CD4-positive, alpha-beta T cell treated with Interleukin-21 for 1 hour (primary cell): ENCODE measurements around the gene IFT43.

Source experiments
- DNase-seq: peaks from one replicate; pipeline ENCODE4 v3.0.0-alpha.2; 2020

IFT43 gene

GRCh38 chr14:76083796-76084765, 98.5 kb downstream of the IFT43 start:
- no peak for DNase-seq

GRCh38 chr14:76085358-76085757, 99.8 kb downstream of the IFT43 start:
- DNase-seq = no peak

GRCh38 chr14:76086636-76087035, 101.1 kb downstream of the IFT43 start:
- DNase-seq = no peak

GRCh38 chr14:76088326-76088725, 102.8 kb downstream of the IFT43 start:
- DNase-seq = no peak

DNA sequence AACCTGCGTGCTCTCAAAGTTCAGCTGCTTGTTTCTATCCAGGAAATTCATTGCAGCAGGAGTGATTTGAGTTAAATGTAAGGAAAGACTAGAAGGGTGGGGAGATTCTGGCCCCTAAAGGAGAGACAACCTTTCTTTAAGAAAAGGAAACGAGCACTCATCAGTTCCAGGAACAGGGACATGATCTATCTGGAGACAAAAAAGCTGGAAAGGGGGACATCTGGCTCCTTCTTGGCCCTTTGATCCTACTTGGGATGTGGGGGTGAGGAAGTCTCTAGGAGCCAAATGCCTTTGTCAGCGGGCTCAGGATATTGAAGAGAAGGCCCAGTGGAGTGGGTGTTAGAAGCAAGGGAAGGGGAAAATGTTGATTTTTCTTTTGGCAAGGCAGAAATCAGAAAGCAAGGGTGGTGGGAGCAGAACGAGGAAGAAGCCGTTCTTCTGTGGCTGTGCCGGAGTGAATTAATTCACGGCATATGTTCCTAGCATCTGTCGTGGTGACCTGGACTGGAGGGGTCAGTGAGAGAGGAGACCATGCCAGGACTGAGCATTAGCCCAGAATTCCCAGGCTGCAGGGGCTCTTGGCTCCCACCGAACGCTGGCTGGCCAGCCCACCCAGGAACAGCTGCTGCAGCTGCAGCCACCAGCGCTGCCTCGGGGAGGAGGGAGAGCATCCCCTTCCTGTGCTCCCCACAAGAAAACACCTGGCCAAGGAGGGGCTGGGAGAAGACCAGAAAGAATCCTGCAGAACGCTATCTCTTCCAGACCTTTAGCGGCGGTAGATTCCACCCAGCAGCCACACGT, 103.4 kb downstream of the IFT43 start:
- DNase-seq = no peak

- DNase-seq = no peak
Observed at GRCh38 chr14:76089575-76089974, 104.0 kb downstream of the IFT43 start.

DNA sequence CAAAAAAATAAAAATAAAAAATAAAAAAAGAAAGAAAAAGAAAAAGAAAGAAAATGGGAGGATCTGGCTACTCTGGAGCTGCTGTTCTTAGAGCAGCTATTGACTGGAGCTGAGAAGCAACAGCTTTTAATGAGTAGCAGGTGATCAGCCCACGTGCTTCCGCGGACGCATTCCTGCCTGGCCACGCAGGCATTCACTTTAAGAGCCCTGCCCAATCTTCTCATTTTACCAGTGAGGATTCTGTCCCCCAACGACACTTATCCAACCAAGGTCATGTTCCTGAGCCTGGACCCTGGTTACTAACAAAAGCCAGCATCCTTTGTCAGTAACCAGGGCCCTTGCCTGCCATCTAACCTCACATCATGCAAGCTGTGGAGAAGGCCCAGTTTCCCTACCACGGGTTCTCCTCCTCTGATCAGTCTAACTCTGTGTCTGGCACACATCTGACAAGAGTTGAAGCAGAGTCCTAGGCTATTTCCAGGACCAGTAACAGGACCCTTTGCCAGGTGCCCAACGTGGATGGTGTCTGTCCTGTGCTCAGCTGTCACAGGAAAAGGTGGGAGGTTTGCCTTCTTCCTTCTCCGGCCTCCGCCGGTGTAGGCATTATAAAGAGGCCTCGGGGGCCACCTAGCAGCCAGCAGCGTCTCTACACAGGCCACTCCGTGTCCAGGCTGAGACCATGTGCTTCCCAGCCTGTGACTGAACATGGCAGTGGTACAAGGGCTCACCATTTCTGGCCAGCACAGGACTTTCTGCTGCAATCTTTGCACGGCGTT, 105.2 kb downstream of the IFT43 start:
- DNase-seq = no peak

DNA sequence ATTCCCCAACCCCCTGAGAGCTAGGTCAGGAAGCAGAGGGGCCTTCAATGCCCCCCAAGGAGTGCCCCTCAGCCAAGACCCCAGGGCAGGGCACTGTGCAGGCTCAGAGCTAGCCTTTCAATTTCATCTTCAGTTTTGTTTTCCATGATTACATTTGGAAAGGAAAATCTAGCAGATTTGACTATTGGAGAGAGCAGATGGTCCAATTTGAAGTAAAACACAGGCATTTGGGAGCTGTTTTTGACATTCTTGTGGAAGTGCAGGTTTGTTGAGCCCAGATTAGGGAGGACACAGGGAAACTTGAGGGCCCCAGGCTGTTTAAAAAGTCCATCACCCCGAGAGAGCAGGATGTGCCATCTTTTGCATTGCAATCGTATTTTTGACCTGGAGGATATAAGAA, 107.5 kb downstream of the IFT43 start:
- DNase-seq = no peak

DNA sequence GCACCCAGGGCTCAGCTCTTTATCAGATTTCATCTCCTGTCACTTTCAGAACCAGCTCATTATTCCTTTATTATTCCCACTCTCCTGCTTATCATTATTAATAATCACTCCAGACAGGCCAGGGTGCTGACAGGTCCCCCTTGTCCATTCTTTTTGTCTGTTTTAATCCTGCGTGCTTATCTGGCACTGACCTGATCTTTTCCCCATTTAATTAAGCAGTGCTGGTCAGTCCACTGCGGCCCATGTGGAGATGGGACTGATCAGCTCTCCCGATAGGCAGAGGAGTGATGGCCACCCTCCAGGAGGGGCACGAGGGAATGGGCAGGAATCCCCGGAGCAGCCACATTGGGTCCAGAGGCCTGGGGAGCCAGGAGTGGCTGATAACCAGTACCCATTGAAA, 110.7 kb downstream of the IFT43 start:
- DNase-seq = no peak

DNA sequence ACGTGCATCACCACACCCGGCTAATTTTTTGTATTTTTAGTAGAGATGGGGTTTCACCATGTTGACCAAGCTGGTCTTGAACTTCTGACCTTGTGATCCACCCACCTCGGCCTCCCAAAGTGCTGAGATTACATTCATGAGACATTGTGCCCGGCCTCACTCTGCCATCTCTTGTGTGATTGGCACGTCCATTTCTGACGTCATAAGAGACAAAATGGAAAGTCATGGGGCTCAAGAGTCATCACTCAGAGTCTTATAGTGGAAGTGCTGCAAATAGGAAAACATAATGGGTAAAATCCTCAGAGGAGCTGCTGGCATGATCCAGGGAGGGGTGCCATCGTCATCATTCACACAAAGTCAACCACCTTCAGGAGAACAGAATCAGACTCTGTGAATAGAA, 112.0 kb downstream of the IFT43 start:
- DNase-seq = no peak

DNA sequence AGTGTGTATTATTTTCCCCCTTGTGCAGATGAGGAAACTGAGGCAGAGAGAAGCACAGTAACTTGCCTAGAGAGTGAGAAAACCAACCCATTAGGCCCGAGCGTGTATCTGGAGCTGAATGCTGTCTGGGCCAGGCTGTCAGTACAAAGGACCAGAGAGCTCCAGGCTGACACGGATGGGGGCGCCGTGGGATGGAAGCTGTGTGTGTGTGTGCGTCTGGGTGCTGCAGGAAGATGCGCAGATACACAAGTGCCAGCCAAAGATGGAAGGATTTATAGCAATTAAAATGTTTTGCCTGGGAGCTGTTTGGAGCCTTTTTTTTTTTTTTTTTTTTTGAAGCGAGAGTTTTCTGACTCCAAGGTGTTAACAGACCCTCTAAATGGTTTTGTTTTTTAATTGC, 112.5 kb downstream of the IFT43 start:
- no peak for DNase-seq

- no peak for DNase-seq
Observed at GRCh38 chr14:76098916-76099675, 113.5 kb downstream of the IFT43 start.

DNA sequence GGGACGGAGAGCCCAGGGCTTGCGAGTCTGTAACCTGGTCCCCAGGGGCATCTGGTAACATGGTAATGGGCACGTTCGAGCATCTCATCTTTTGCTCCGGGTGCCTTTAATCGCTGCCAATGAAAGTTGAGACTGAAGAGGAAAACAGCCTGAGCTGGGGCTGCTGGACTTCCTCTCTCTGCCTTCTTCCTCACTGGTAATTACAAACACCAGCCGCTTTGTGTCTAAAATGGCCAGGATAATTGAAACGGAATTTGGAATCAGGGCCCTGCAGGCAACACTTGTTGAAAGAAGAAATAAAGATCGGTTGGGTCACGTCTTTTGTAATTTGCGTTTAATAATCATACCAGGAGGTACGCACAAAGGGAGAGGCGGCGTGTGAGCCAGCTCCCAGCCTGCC, 114.7 kb downstream of the IFT43 start:
- no peak for DNase-seq

- DNase-seq = no peak
Observed at GRCh38 chr14:76101391-76102379, 116.1 kb downstream of the IFT43 start.

DNA sequence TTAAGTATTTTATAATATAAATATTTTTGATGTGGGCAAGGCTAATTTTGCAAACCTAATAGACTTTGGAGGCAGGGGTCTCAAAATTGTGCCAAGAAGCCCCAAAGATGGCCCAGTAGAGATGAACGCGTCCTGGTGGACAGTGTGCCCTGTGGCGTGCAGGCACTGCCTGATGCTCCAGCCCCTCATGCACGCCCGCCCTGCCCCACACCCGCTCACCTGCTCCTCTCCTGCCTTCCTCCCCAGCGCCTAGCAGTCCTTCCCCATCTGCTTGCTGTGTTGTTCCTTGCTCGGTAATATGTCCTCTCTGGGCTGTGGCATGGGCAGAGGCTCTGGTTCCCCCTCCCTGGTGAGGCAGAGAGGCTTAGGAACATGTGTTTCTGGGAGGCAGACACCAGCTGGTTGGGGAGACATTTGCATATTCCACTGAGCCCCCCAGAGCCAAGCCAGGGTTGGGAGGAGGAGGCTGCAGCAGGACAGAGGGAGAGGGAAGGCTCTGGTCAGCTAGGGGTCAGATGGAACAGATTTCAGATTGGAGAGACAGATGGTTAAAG, 119.3 kb downstream of the IFT43 start:
- DNase-seq = no peak

- no peak for DNase-seq
Observed at GRCh38 chr14:76106188-76106587, 120.6 kb downstream of the IFT43 start.

GRCh38 chr14:76109087-76109880, 123.7 kb downstream of the IFT43 start:
- DNase-seq = no peak

- no peak for DNase-seq
Observed at GRCh38 chr14:76112889-76113624, 127.5 kb downstream of the IFT43 start.

DNA sequence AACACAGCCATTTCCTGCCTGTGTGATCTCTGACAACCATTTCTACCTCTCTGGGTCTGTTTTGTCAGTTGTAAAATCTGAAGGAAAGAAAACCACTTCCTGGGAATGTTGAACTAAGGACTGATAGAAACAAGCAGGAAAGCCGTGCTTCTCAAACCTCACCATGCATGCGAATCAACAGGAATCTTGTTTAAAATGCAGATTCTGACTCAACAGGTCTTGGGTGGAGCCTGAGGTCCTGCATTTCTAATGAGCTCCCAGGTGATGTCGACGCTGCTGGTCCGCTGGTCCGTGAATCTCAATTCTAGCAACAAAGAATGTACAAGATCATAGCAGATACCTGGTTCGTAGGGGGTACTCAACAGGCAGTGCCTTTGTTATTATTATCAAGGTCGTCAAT, 128.1 kb downstream of the IFT43 start:
- DNase-seq = no peak
